ENCODE results near the gene GGACT.

Gene GGACT

GRCh38 chr13:100561599-100562204, 26.9 kb downstream of the GGACT start:
- Mint-ChIP-seq H3K27me3 (no peaks in the 10 kb centered on the region), H3K36me3 (ENCODE audit: insufficient read depth) (peaks cover 2% of the 10 kb centered on the region), H3K4me1 (peaks cover 13% of the 10 kb centered on the region), H3K9me3 (no peaks in the 10 kb centered on the region), H3K27ac (ENCODE audit: low read depth) (no peak overlapping the region), H3K4me3 (no peak overlapping the region)
- no peak for ATAC-seq (replicated peaks; ENCODE audit: extremely low read depth, poor library complexity, severe bottlenecking)
- no peak for DNase-seq (ENCODE audit: low spot score in 2 of 2)

GRCh38 chr13:100561158-100561499, 27.5 kb downstream of the GGACT start:
- no peak overlapping the region for H3K27ac Mint-ChIP-seq (ENCODE audit: low read depth)
- no peak overlapping the region for H3K4me3 Mint-ChIP-seq
- peaks cover 2% of the 10 kb centered on the region for H3K36me3 Mint-ChIP-seq (ENCODE audit: insufficient read depth)
- H3K9me3 Mint-ChIP-seq: no peaks in the 10 kb centered on the region
- no peak for DNase-seq (ENCODE audit: low spot score in 2 of 2)
- no peak for ATAC-seq (replicated peaks; ENCODE audit: extremely low read depth, poor library complexity, severe bottlenecking)
- no peaks in the 10 kb centered on the region for H3K27me3 Mint-ChIP-seq
- peaks cover 13% of the 10 kb centered on the region for H3K4me1 Mint-ChIP-seq

- peaks cover 11% of the 10 kb centered on the region for H3K4me1 Mint-ChIP-seq
- no peaks in the 10 kb centered on the region for H3K9me3 Mint-ChIP-seq
- DNase-seq (ENCODE audit: low spot score in 2 of 2) (no peak), ATAC-seq (replicated peaks; ENCODE audit: extremely low read depth, poor library complexity, severe bottlenecking) (no peak)
- H3K36me3 Mint-ChIP-seq (ENCODE audit: insufficient read depth): peaks cover 5% of the 10 kb centered on the region
- no peaks in the 10 kb centered on the region for H3K27me3 Mint-ChIP-seq
- no peak overlapping the region for H3K4me3 Mint-ChIP-seq
- no peak overlapping the region for H3K27ac Mint-ChIP-seq (ENCODE audit: low read depth)
Observed at GRCh38 chr13:100560498-100561157, 28.0 kb downstream of the GGACT start.

GRCh38 chr13:100559886-100560285, 28.7 kb downstream of the GGACT start:
- peaks cover 4% of the 10 kb centered on the region for H3K4me1 Mint-ChIP-seq
- H3K9me3 Mint-ChIP-seq: no peaks in the 10 kb centered on the region
- no peaks in the 10 kb centered on the region for H3K27me3 Mint-ChIP-seq
- H3K36me3 Mint-ChIP-seq (ENCODE audit: insufficient read depth): peaks cover 5% of the 10 kb centered on the region
- ATAC-seq (replicated peaks; ENCODE audit: extremely low read depth, poor library complexity, severe bottlenecking) (no peak), DNase-seq (ENCODE audit: low spot score in 2 of 2) (no peak)
- no peak overlapping the region for H3K4me3 Mint-ChIP-seq
- H3K27ac Mint-ChIP-seq (ENCODE audit: low read depth): no peak overlapping the region

GRCh38 chr13:100552755-100553154, 35.8 kb downstream of the GGACT start:
- no peak for DNase-seq (ENCODE audit: low spot score in 2 of 2)
- H3K4me3 Mint-ChIP-seq: no peak overlapping the region
- no peak for ATAC-seq (replicated peaks; ENCODE audit: extremely low read depth, poor library complexity, severe bottlenecking)
- H3K27ac Mint-ChIP-seq (ENCODE audit: low read depth): no peak overlapping the region
- H3K9me3 Mint-ChIP-seq: no peaks in the 10 kb centered on the region
- H3K27me3 Mint-ChIP-seq: no peaks in the 10 kb centered on the region
- peaks cover 3% of the 10 kb centered on the region for H3K36me3 Mint-ChIP-seq (ENCODE audit: insufficient read depth)
- H3K4me1 Mint-ChIP-seq: no peaks in the 10 kb centered on the region

- no peak overlapping the region for H3K27ac Mint-ChIP-seq (ENCODE audit: low read depth)
- no peaks in the 10 kb centered on the region for H3K27me3 Mint-ChIP-seq
- DNase-seq (ENCODE audit: low spot score in 2 of 2) (no peak), ATAC-seq (replicated peaks; ENCODE audit: extremely low read depth, poor library complexity, severe bottlenecking) (no peak)
- H3K4me1 Mint-ChIP-seq: no peaks in the 10 kb centered on the region
- H3K36me3 Mint-ChIP-seq (ENCODE audit: insufficient read depth): no peaks in the 10 kb centered on the region
- no peak overlapping the region for H3K4me3 Mint-ChIP-seq
- H3K9me3 Mint-ChIP-seq: no peaks in the 10 kb centered on the region
Observed at GRCh38 chr13:100549316-100549715, 39.3 kb downstream of the GGACT start.

GRCh38 chr13:100547791-100548201, 40.8 kb downstream of the GGACT start:
- no peak for ATAC-seq (replicated peaks; ENCODE audit: extremely low read depth, poor library complexity, severe bottlenecking)
- no peak overlapping the region for H3K4me3 Mint-ChIP-seq
- no peak for DNase-seq (ENCODE audit: low spot score in 2 of 2)
- no peaks in the 10 kb centered on the region for H3K36me3 Mint-ChIP-seq (ENCODE audit: insufficient read depth)
- no peaks in the 10 kb centered on the region for H3K27me3 Mint-ChIP-seq
- H3K9me3 Mint-ChIP-seq: no peaks in the 10 kb centered on the region
- H3K27ac Mint-ChIP-seq (ENCODE audit: low read depth): no peak overlapping the region
- H3K4me1 Mint-ChIP-seq: peaks cover 2% of the 10 kb centered on the region

GRCh38 chr13:100546713-100547405, 41.7 kb downstream of the GGACT start:
- H3K27me3 Mint-ChIP-seq: no peaks in the 10 kb centered on the region
- no peak for DNase-seq (ENCODE audit: low spot score in 2 of 2)
- H3K9me3 Mint-ChIP-seq: no peaks in the 10 kb centered on the region
- H3K4me3 Mint-ChIP-seq: no peak overlapping the region
- no peak overlapping the region for H3K27ac Mint-ChIP-seq (ENCODE audit: low read depth)
- H3K36me3 Mint-ChIP-seq (ENCODE audit: insufficient read depth): no peaks in the 10 kb centered on the region
- ATAC-seq (replicated peaks; ENCODE audit: extremely low read depth, poor library complexity, severe bottlenecking): no peak
- H3K4me1 Mint-ChIP-seq: peaks cover 5% of the 10 kb centered on the region

- H3K27me3 Mint-ChIP-seq: no peaks in the 10 kb centered on the region
- H3K4me1 Mint-ChIP-seq: peaks cover 5% of the 10 kb centered on the region
- no peak overlapping the region for H3K4me3 Mint-ChIP-seq
- no peaks in the 10 kb centered on the region for H3K9me3 Mint-ChIP-seq
- no peaks in the 10 kb centered on the region for H3K36me3 Mint-ChIP-seq (ENCODE audit: insufficient read depth)
- no peak for DNase-seq (ENCODE audit: low spot score in 2 of 2)
- ATAC-seq (replicated peaks; ENCODE audit: extremely low read depth, poor library complexity, severe bottlenecking): no peak
- no peak overlapping the region for H3K27ac Mint-ChIP-seq (ENCODE audit: low read depth)
Observed at GRCh38 chr13:100545684-100546061, 42.9 kb downstream of the GGACT start.

- ATAC-seq (replicated peaks; ENCODE audit: extremely low read depth, poor library complexity, severe bottlenecking) (no peak), DNase-seq (ENCODE audit: low spot score in 2 of 2) (no peak)
- Mint-ChIP-seq H3K4me3 (no peak overlapping the region), H3K9me3 (no peaks in the 10 kb centered on the region), H3K36me3 (ENCODE audit: insufficient read depth) (no peaks in the 10 kb centered on the region), H3K4me1 (peaks cover 5% of the 10 kb centered on the region), H3K27me3 (no peaks in the 10 kb centered on the region), H3K27ac (ENCODE audit: low read depth) (no peak overlapping the region)
Observed at GRCh38 chr13:100544866-100545683, 43.5 kb downstream of the GGACT start.

GRCh38 chr13:100543872-100544602, 44.6 kb downstream of the GGACT start:
- H3K27ac Mint-ChIP-seq (ENCODE audit: low read depth): no peak overlapping the region
- DNase-seq (ENCODE audit: low spot score in 2 of 2) (no peak), ATAC-seq (replicated peaks; ENCODE audit: extremely low read depth, poor library complexity, severe bottlenecking) (no peak)
- H3K4me1 Mint-ChIP-seq: peaks cover 5% of the 10 kb centered on the region
- no peak overlapping the region for H3K4me3 Mint-ChIP-seq
- H3K36me3 Mint-ChIP-seq (ENCODE audit: insufficient read depth): no peaks in the 10 kb centered on the region
- no peaks in the 10 kb centered on the region for H3K9me3 Mint-ChIP-seq
- H3K27me3 Mint-ChIP-seq: no peaks in the 10 kb centered on the region

- ATAC-seq (replicated peaks; ENCODE audit: extremely low read depth, poor library complexity, severe bottlenecking) (peak; percentile 40), DNase-seq (ENCODE audit: low spot score in 2 of 2) (no peak)
- Mint-ChIP-seq H3K4me3 (peak overlapping the region; percentile 8), H3K36me3 (ENCODE audit: insufficient read depth) (no peaks in the 10 kb centered on the region), H3K4me1 (peaks cover 5% of the 10 kb centered on the region), H3K27me3 (no peaks in the 10 kb centered on the region), H3K9me3 (no peaks in the 10 kb centered on the region), H3K27ac (ENCODE audit: low read depth) (no peak overlapping the region)
Observed at GRCh38 chr13:100542826-100543156, 45.8 kb downstream of the GGACT start.

Measured in central memory CD8-positive, alpha-beta T cell (primary cell).